Cardiac muscle cell (in vitro differentiated cells and primary cell): ENCODE results near the gene SLC26A2. TPM values are rescaled to one million over a fixed set of nuclear protein-coding genes. Genes with fewer than 3 reads are reported as not detected.
"Not testable (repeated sequence)": the region's sequence is repeated elsewhere in the genome, so short reads cannot be mapped to it uniquely, and the experiment has no call there.

ENCODE experiments used
- DNase-seq, 2 donors: peaks; one replicate each; pipeline versions ENCODE4 v3.0.0 to v3.0.0-alpha.2; 2010 to 2017; ENCODE audit warnings: low read depth in 1 of 2, low spot score in 1 of 2
- H3K27ac ChIP-seq: fragments of 200-600 bp; sonication (generic); 2 replicates; pipeline ENCODE4 v1.5.1; 2016
- H3K27me3 ChIP-seq: fragments of 200-600 bp; sonication (generic); 2 replicates; pipeline ENCODE4 v1.6.0; 2016; ENCODE audit warnings: control low read depth
- H3K36me3 ChIP-seq: fragments of 200-600 bp; sonication (generic); 2 replicates; pipeline ENCODE4 v1.5.1; 2016; ENCODE audit warnings: control low read depth
- H3K4me1 ChIP-seq: fragments of 200-600 bp; sonication (generic); 2 replicates; pipeline ENCODE4 v1.8.1; 2017; ENCODE audit warnings: low read depth, mild to moderate bottlenecking, mixed run types
- H3K4me3 ChIP-seq: fragments of 200-600 bp; sonication (generic); 2 replicates; pipeline ENCODE4 v1.5.1; 2016; ENCODE audit warnings: mild to moderate bottlenecking
- H3K9me3 ChIP-seq: fragments of 200-600 bp; sonication (generic); 2 replicates; pipeline ENCODE4 v1.5.1; 2017; ENCODE audit warnings: low read depth, mild to moderate bottlenecking, control low read depth
- polyA plus RNA-seq: library from polyadenylated mRNA; unstranded; fragments of >200 nt; fragmentation: Nextera tagmentation; extraction: Ambion mirVana; gene quantifications from 2 replicates; pipeline ENCODE4 v1.2.1, GENCODE V29; 2016
- total RNA-seq: library from RNA; depleted of rRNA; stranded (reverse); fragments of >200 nt; gene quantifications from 2 replicates; pipeline ENCODE4 v1.2.3, GENCODE V29; 2016
- TF ChIP-seq, protein P1 (sequence below): IDR thresholded peaks from 2 replicates; pipeline ENCODE4 v1.5.1; 2012; ENCODE audit warnings: low read depth, mild to moderate bottlenecking, low read length

SLC26A2 gene
- total and polyA plus RNA-seq, 2 experiments from 2014 or later, result 4.4 to 7.0 TPM

DNA sequence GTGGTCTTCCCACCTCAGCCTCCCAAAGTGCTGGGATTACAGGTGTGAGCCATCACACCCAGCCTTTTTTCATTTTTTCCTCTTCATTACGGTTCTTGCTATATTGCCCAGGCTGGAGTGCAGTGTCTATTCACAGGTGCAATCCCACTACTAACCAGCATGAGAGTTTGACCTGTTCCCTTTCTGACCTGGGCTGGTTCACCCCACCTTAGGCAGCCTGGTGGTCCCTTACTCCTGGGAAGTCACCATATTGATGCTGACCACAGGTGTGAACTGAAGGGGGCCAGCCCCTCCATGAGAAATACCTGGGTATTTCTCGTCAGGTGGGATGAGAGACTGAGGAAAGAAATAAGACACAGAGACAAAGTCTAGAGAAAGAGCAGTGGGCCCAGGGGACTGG, 18.4 kb upstream of the SLC26A2 start:
- Histone ChIP-seq H3K27ac (peak overlapping the region; percentile 45), H3K9me3 (no peaks in the 10 kb centered on the region), H3K4me3 (no peak overlapping the region), H3K36me3 (no peaks in the 10 kb centered on the region), H3K4me1 (peaks cover 29% of the 10 kb centered on the region), H3K27me3 (no peaks in the 10 kb centered on the region)
- TF ChIP-seq, protein P1, sequence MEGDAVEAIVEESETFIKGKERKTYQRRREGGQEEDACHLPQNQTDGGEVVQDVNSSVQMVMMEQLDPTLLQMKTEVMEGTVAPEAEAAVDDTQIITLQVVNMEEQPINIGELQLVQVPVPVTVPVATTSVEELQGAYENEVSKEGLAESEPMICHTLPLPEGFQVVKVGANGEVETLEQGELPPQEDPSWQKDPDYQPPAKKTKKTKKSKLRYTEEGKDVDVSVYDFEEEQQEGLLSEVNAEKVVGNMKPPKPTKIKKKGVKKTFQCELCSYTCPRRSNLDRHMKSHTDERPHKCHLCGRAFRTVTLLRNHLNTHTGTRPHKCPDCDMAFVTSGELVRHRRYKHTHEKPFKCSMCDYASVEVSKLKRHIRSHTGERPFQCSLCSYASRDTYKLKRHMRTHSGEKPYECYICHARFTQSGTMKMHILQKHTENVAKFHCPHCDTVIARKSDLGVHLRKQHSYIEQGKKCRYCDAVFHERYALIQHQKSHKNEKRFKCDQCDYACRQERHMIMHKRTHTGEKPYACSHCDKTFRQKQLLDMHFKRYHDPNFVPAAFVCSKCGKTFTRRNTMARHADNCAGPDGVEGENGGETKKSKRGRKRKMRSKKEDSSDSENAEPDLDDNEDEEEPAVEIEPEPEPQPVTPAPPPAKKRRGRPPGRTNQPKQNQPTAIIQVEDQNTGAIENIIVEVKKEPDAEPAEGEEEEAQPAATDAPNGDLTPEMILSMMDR, result no peak
- DNase-seq, result no peak

- not testable (repeated sequence) for H3K27me3 ChIP-seq, H3K4me3 ChIP-seq, H3K36me3 ChIP-seq, H3K9me3 ChIP-seq, DNase-seq
- Histone ChIP-seq H3K27ac (peak overlapping the region; percentile 45), H3K4me1 (peaks cover 25% of the 10 kb centered on the region)
Observed at GRCh38 chr5:149942741-149943169, 17.8 kb upstream of the SLC26A2 start.

- not testable (repeated sequence) for H3K4me3 ChIP-seq, H3K27ac ChIP-seq, H3K9me3 ChIP-seq, H3K27me3 ChIP-seq, DNase-seq, H3K36me3 ChIP-seq
- peaks cover 19% of the 10 kb centered on the region for H3K4me1 ChIP-seq
Observed at GRCh38 chr5:149943177-149943949, 17.2 kb upstream of the SLC26A2 start.

- H3K27ac ChIP-seq, result no peak within 1 kb of the TSS
Observed at GRCh38 chr5:149944666-149945065, 15.9 kb upstream of the SLC26A2 start, which contains the start of gene PDE6A. TSS of gene PDE6A (minus strand) at chr5:149944793. CDS start at chr5:149944673, 120 bp downstream.

DNA sequence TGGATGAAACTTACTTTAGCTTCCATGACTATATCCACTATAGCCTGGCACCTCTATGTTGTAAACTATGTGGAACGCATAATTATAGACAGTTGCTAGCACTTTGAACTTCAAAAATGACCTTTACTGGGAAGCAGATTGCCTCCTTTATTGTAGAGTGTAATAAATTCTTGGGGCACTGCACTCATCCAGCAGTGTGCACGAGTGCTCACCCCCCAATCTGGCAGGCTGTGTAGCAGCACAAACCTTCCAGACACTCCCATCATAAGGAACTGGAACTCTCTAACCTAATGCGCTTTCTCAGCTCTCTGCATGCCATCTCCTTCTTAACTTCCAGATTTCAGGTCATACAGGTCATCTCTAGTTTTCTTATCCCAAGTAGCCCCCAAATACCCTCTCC, 14.4 kb upstream of the SLC26A2 start:
- Histone ChIP-seq H3K4me1 (peaks cover 12% of the 10 kb centered on the region), H3K27ac (no peak overlapping the region), H3K9me3 (no peaks in the 10 kb centered on the region), H3K27me3 (no peaks in the 10 kb centered on the region), H3K4me3 (no peak overlapping the region), H3K36me3 (no peaks in the 10 kb centered on the region)
- TF ChIP-seq, protein P1, result no peak
- no peak for DNase-seq

More at GRCh38 chr5:149944666-149945065, 15.9 kb upstream of the SLC26A2 start, which contains the start of gene PDE6A:
- Histone ChIP-seq H3K4me3 (no peak within 1 kb of the TSS), H3K36me3 (no peaks in the 10 kb centered on the region), H3K27me3 (no peaks in the 10 kb centered on the region), H3K4me1 (peaks cover 12% of the 10 kb centered on the region), H3K9me3 (no peaks in the 10 kb centered on the region)
- DNase-seq, result no peak
- TF ChIP-seq, protein P1, result no peak

- no peak for DNase-seq
- TF ChIP-seq, protein P1, result no peak
- no peak overlapping the region for H3K27ac ChIP-seq
- H3K4me1 ChIP-seq, result peaks cover 3% of the 10 kb centered on the region
- H3K27me3 ChIP-seq, result no peaks in the 10 kb centered on the region
- H3K4me3 ChIP-seq, result no peak overlapping the region
- H3K9me3 ChIP-seq, result no peaks in the 10 kb centered on the region
- no peaks in the 10 kb centered on the region for H3K36me3 ChIP-seq
Observed at GRCh38 chr5:149948993-149949392, 11.6 kb upstream of the SLC26A2 start.
